ENCODE data around the gene HTR3A.

DNA sequence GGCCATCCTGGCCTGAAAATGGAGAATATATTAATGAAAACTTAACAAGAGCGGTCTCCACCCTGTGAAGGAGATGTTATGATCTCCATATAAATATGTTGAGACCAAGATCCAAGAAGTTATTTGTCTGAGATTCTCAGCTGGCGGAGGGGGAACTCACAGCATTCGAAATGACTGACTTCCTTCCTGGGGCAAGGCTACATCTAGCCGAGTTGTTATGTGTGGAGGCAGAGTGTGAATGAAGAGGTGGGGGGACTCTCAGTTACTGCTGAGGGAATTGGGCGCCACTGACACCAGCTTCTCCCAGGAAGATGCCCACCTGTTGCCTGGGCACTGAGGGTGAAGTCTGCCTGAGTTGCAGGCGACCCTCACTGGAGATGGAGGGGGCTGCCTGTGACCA lies 5.9 kb downstream of the HTR3A start:
- TF ChIP-seq POLR2AphosphoS5 (IDR thresholded peaks at IDR 0.05; ENCODE audit: borderline replicate concordance, low read depth, low read length) (no peak), EZH2 (IDR thresholded peaks at IDR 0.05) (no peak), FOXP2 (optimal IDR thresholded peaks at IDR 0.05; ENCODE audit: control extremely low read depth, extremely low read length, insufficient read depth) (no peak)
